ENCODE data around the gene NAV2.

The NAV2 gene

DNA sequence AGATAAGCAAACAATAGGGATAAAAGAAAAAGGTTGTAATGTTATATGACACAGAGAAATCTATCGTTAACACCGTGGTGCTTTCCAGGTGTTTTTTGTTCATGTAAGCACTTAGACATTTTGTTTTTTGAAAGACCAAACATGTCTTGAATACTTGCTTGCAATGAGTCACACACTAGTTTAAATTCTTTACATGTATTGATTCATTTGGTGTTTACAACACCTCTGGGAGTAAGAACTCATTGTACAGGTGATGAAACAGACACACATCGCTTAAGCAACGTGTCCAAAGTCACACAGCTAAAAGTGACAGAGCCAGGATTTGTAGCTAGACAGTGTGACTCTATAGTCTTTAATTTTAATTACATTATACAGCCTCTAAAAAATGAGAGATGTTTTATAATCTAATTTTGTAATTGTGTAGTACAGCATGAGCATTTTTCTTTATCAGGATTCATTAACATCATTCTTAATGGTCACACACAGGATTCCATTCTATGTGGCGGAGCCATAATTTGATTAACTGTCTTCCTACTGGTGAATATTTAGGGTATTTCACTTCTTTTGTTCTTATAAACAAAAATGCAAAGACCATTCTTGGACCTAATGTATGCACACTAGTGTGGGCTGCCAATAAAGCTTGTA, 298.8 kb downstream of the NAV2 start:
- DNase-seq = no peak

DNA sequence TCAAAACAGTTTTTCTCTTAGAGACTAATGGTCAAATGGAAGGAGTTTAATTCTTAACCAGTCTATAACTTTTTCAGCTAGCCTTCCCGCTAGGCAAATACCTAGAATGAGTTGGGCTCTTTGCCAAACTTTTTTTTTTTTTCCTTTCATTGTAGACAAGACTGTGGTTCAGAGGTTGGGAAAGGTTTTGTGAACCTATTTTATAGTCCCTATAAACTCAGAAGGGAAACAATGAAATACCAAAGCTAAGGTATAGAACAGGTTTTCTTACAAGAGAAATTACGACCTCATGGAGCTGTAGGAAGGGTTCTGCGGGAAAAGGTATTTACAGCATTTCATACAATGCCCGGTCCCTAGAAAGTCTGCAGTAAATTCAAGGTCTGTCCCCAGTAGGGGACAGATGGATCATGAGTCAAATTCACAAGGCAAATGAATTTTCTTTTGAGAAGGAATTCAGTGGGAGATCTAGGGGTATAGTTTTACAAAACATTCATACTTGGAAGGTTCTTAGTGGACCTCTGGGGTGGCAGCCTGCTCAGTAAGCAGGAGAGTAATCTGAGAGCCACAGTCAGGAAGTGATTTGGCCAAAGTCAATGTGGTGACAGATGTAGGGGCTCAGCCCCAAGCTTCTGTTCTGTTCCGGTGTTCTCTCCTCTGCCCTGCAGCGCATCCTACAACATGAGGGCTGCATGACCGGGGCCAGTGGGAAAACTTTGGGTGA, 300.9 kb downstream of the NAV2 start:
- no peak for DNase-seq

DNA sequence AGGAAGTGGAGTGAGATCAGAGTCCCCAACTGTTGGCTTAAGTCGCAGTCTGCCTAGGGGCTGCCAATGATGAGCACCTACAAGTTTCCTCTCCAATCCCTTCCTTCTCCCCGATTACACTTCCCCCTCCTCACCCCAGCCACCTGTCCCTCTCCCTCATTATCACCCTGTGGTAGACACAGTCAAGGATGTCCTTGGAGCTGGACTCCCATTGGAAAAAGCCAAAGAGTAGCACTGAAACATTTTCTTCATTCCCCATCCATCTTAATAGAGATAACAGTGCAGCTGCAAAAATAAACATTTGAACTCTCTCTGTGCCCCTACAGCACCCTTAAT, 301.4 kb downstream of the NAV2 start:
- no peak for DNase-seq

DNA sequence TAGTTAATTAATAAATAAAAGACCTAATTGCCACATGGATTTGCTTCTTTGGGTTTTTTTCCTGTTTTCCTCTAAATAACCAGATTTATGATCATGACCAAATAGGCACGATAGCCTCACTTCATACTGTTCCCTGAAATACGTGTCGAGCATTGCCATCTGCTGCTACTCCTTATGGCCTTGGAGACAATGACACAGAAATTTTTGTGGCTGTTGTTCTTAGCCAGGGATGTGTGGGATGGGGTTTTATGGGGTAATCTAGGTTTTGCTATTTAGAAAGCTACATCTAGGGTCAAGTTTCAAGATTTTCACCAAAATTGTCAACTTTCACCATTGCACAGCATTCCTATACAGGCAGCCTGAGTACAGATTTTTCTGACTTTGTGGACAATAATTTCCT, 302.5 kb downstream of the NAV2 start:
- no peak for DNase-seq

DNA sequence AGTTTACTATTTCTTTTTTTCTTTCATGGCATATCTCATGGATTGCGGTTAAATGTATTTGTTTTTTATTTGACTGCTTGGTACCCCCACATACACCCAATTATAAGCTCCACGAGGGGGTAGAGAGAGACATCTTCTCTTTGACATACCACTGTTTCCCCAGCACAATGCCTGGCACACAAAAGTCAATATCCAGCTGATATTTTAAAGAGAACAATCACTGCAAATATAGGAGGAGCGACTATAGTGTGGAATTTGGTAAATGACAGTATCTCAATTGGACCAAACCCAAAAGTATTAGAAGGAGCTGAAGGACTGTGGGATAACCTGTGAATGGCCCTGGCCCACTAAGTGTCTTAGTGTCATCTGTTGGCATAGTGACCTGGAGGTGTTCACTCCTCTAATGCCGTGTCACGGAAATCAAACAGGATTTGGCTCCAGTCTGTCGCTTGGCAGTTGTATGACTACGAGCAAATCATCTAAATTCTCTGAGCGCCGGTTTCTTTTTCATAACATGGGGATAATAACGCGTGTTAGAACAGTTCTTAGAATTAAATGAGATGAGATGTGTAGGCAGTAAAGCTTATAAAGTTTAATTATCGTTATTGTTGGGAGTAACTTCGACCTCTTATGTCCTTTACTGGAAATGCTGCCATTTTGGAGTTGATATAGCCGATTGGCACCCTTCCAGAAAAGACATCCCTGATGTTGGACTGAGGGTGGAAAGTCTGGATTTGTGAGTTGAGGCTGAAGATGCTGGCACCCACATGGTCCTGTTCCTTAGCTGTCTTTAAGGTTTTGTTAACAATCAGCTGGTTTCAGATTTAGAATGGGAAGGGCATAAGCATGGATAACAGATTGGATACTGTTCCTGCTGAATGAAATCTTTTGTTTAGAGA, 303.1 kb downstream of the NAV2 start:
- DNase-seq = no peak

- DNase-seq = no peak
These were observed 303.9 kb downstream of the NAV2 start for GRCh38 chr11:20016526-20016925.

DNA sequence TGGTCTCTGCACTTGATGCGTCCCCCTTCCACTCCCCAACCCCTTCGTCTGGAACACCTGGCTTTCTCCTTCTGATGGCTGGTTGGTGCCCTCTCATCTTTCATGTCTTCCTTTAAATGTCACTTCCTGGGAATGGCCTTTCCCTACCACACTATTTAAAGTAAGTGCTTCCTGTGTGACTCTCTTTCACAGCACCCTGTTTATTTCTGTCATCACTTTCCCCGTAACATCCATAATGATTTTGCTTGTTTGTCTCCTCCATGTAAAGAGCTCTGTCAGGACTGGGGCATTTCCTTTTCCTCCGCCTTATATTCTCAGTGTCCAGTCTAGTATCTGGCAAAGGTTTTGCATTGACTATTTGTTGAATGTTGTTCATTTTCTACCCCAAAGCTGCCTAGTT, 304.7 kb downstream of the NAV2 start:
- no peak for DNase-seq

DNA sequence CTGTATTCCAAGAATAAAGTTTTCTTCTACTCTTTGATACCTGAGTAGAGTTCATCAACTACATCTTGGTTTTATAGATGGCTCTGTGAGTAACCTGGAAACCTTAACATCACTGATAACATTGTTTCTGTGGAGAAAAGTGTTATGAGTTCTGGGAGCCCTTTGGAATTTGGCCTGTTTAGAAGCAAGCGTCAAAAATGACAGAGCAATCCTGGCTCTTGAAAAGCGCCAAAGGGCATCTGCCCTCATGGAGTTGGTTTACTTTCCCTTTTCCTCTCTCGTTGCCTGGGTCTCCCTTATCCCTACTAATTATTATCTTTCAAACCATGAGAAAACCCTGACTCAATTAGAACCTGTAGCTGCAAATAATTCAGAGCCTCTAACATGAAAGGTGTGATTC, 307.6 kb downstream of the NAV2 start:
- no peak for DNase-seq

DNA sequence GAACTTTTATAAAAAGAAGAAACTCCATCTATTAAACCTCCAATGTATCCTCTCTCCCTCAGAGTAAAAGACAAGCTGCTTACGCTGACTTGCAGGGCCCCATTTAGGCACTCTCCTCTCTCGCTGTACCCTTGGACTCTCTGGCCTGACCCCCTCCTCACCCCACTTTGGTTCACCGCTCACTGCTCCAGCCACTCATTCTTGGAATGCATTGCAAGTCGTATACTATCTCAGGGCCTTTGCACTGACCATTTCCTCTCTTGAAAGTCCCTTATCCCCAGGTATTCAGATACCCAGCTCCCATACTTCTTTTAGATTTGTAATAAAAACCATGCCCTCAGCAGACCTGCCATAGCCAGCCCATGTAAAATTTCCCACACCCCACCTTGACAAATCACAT, 308.1 kb downstream of the NAV2 start:
- DNase-seq = no peak

- no peak for DNase-seq
These were observed 308.6 kb downstream of the NAV2 start for GRCh38 chr11:20021212-20021611.

DNA sequence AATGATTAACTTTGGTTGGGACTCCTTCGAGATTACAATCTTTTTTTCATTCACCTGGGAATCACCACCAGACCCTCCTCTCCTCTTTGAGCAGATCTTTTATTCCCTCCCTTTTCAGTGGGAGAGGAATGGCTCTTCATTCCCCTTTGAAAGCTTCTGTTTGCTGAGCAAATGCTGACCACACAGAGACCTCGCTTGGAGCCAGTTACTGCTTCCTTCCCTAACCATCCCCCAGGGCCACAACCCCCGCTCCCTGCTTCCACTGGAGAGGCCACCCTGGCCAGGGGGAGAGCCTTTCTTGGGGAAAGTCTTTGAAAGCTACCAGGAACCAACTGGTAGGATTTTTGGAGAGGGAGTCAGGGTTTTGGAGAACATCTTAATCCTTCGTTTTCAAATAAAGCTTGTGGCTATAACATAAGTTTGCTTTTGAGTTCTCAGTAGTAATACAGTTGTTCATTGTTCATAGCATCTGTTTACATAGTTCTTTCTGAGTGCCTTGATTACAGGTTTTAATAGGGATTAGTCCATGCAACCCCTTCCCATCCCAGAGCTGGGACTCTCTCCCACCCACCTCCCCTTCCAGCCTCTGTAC, 309.2 kb downstream of the NAV2 start:
- DNase-seq = no peak

- no peak for DNase-seq
These were observed 309.9 kb downstream of the NAV2 start for GRCh38 chr11:20022363-20023081.

DNA sequence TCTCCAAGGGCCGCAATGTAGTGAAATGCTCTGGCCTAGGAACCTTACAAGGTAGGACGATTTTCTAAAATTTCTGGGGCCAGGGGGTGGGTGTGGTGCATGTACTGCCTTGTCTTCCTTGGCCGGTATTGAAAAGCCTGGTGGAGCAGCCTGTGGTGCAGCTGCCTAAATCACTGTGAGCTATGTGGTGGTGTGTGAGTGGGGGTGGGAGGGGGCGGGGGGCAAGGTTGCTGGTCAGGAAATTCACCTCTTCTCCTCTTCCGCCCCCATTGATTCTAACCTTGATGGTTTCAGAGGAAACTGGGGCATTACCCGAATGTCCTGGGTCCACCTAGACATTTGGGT, 310.4 kb downstream of the NAV2 start:
- DNase-seq = no peak

- DNase-seq = no peak
These were observed 311.7 kb downstream of the NAV2 start for GRCh38 chr11:20024172-20024935.

DNA sequence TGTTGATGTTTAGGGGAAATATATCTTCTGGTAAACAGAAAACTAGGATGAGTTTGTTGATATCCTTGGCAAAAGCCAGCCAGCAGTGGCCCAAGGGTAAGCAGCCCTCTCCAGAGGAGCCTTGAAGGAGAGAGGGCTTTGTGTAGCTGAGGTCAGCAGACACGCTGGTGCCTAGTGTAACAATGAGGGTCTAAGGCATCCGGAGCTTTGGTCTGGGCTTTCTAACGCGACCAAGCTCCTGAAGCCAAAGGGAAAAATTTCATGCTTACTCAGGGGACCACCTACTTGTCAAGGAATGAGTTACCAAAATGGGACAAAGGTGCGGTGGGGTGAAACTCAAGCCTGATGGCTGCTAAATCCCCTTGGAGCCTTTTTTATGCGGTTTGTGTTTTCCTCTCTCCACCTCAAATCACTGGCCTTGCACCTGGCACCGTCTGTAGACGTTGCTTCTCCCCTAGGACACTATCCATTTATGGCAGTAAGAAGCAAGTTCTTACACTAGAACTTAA, 312.7 kb downstream of the NAV2 start:
- DNase-seq = no peak

- DNase-seq = no peak
These were observed 314.3 kb downstream of the NAV2 start for GRCh38 chr11:20026629-20027555.

DNA sequence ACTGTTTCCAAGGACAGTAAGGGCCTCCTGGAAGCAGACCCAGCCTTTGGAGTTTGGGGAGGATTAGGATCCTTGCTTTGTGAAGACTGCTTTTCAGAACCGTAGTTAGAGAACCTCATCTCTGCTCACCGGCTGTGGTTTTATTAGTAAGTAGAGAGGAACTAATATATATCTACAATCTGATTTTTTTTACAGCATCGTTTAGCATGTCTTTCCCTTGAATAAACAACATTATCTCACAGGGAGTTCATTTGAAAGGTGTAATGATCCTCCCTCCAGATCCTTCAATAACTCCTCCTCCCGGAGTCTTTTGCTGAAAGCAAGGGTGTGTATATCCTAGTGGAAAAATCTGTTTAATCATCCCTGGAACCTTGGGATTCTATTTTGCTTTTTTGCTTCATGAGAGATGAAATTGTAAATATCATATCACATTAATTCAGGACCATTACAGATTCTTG, 314.9 kb downstream of the NAV2 start:
- DNase-seq = no peak

GRCh38 chr11:20029193-20029592, 316.6 kb downstream of the NAV2 start:
- DNase-seq = no peak

GRCh38 chr11:20030472-20030871, 317.8 kb downstream of the NAV2 start:
- DNase-seq = no peak

DNA sequence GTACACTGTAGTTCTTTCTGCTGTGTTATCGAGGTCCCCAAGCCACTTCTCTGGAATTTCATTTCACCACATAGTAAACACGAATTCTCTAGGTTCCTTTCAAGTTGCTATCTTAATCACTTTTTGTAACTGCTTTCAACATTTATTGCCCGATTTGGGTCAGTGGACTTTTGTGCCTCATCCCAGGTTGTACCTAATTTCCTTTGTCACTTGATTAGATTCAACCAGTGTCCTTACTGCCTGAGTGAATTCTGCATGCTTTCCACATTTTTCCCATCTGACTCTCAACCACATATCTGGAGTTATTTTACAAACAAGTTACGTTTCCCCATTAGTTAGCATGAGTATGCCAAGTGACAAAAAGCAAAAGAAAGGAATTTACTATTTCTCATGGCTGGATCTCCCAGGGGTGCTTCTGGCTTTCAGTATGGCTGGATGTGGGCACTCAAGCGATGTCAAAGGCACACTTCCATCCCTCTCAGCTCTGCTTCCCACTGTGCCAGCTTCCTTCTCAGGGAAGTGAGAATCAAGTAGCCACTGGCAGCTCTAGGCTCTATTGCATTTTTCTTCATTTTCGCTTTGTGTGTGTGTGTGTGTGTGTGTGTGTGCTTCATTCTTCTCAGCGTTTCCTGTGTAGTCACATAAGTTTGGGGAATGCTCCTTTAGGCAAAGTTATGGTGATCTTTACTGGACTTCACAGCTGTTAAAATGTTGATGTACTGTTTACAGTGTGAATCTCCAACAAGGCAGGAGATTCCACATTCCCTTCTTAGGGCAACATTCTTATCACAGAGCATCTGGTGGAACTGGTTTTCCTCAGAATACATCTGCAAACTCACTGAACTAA, 318.7 kb downstream of the NAV2 start:
- no peak for DNase-seq
